GM12878 (cell line): ENCODE data around the gene TBC1D22B.

Experiments
- EZH2 ChIP-seq: IDR thresholded peaks from 2 replicates; pipeline ENCODE4 v1.6.1; 2012; ENCODE audit warnings: low read depth, mild to moderate bottlenecking, control low read depth, inconsistent platforms, low read length, borderline replicate concordance; ENCODE audit not compliant: control insufficient read depth
- HDGF ChIP-seq: fragments of 450-650 bp; IDR thresholded peaks from 2 replicates; pipeline ENCODE4 v1.6.1; 2016; ENCODE audit warnings: antibody characterized with exemption
- MTA2 ChIP-seq: fragments of 450-650 bp; IDR thresholded peaks from 2 replicates; pipeline ENCODE4 v1.6.1; 2016; ENCODE audit warnings: low read depth, mild to moderate bottlenecking, moderate library complexity
- MTA3 ChIP-seq: IDR thresholded peaks from 2 replicates; pipeline ENCODE4 v1.6.1; 2012; ENCODE audit warnings: low read length, inconsistent platforms, borderline replicate concordance
- MXI1 ChIP-seq: fragments of 150-350 bp; IDR thresholded peaks from 2 replicates; pipeline ENCODE4 v1.6.1; 2011; ENCODE audit warnings: low read depth, mild to moderate bottlenecking, inconsistent platforms, low read length, improper control_type of control experiment
- POLR2A ChIP-seq: IDR thresholded peaks from 2 replicates; pipeline ENCODE4 v1.6.1; 2011; ENCODE audit warnings: low read depth, mild to moderate bottlenecking, low read length
- POU2F2 ChIP-seq: IDR thresholded peaks from 3 replicates; pipeline ENCODE4 v1.6.1; 2011; ENCODE audit warnings: low read depth, mild to moderate bottlenecking, low read length, borderline replicate concordance
- SIN3A ChIP-seq: IDR thresholded peaks from 2 replicates; pipeline ENCODE4 v1.6.1; 2012; ENCODE audit warnings: low read depth, low read length, improper control_type of control experiment
- SMARCA5 ChIP-seq: fragments of 450-650 bp; IDR thresholded peaks from 2 replicates; pipeline ENCODE4 v1.6.1; 2017; ENCODE audit warnings: mild to moderate bottlenecking
- USF2 ChIP-seq: IDR thresholded peaks from 2 replicates; pipeline ENCODE4 v1.6.1; 2011; ENCODE audit warnings: low read depth, low read length, improper control_type of control experiment, borderline replicate concordance
- TF ChIP-seq, protein P1 (sequence below), 3 experiments: IDR thresholded peaks in 2 of 3; conservative IDR thresholded peaks in 1 of 3; 2 replicates each; pipeline ENCODE4 v1.5.1; 2011; ENCODE audit warnings: low read depth in 3 of 3, low read length in 3 of 3, mild to moderate bottlenecking in 3 of 3, control low read depth in 2 of 3, moderate library complexity in 2 of 3, inconsistent platforms in 1 of 3, mixed read lengths in 1 of 3; ENCODE audit not compliant: control insufficient read depth in 2 of 3, insufficient read depth in 1 of 3; ENCODE audit errors: extremely low read depth in 1 of 3

GRCh38 chr6:37280162-37280887, 22.8 kb downstream of the TBC1D22B start:
- TF ChIP-seq POLR2A (no peak), MTA2 (no peak), POU2F2 (no peak), HDGF (no peak), SMARCA5 (no peak), MTA3 (no peak), MXI1 (no peak), SIN3A (no peak), EZH2 (no peak), USF2 (no peak)
- TF ChIP-seq, protein P1, sequence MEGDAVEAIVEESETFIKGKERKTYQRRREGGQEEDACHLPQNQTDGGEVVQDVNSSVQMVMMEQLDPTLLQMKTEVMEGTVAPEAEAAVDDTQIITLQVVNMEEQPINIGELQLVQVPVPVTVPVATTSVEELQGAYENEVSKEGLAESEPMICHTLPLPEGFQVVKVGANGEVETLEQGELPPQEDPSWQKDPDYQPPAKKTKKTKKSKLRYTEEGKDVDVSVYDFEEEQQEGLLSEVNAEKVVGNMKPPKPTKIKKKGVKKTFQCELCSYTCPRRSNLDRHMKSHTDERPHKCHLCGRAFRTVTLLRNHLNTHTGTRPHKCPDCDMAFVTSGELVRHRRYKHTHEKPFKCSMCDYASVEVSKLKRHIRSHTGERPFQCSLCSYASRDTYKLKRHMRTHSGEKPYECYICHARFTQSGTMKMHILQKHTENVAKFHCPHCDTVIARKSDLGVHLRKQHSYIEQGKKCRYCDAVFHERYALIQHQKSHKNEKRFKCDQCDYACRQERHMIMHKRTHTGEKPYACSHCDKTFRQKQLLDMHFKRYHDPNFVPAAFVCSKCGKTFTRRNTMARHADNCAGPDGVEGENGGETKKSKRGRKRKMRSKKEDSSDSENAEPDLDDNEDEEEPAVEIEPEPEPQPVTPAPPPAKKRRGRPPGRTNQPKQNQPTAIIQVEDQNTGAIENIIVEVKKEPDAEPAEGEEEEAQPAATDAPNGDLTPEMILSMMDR (IDR thresholded peaks at IDR 0.05 in 2 of 3, conservative IDR thresholded peaks at IDR 0.05 in 1 of 3; ENCODE audit: control insufficient read depth in 2 of 3, extremely low read depth in 1 of 3, insufficient read depth in 1 of 3, low read depth in 3 of 3, low read length in 3 of 3) = no peak
